HepG2 (cell line): ENCODE measurements around the gene STK39. TPM values are rescaled to one million over a fixed set of nuclear protein-coding genes. Genes with fewer than 3 reads are reported as not detected.

Experiments
- ATAC-seq: fragments of 200-7000 bp; cut with Tn5 transposase; 3 replicates; pipeline ENCODE4 v1.9.1; 2020; ENCODE audit warnings: mild to moderate bottlenecking, moderate library complexity
- BruUV-seq: library from RNA; stranded (reverse); fragments of 400-500 nt; replicated peaks from 2 replicates; lab custom pipeline; 2021; lab: Mats Ljungman, UMichigan
- CTCF ChIA-PET: fragments of 300-600 bp; formaldehyde crosslinking; extraction: SDS; loops from one replicate; lab custom pipeline; 2021; ENCODE audit warnings: low total read pairs, inconsistent platforms, low intra/inter-chr PET ratio; lab: Yijun Ruan, JAX
- POLR2A ChIA-PET: fragments of 350-600 bp; sonication (Branson Sonifier 250); formaldehyde crosslinking; loops from one replicate; lab custom pipeline; 2020; ENCODE audit warnings: antibody characterized with exemption, inconsistent platforms; lab: Yijun Ruan, JAX
- DNase-seq: peaks from one replicate; pipeline ENCODE4 v3.0.0-alpha.2; 2015; ENCODE audit warnings: low spot score
- FAIRE-seq: peaks from 3 replicates; lab custom pipeline; 2011; peaks lifted over from hg19 to GRCh38; lab: Jason Lieb, UNC
- H2AFZ ChIP-seq: one replicate; pipeline ENCODE4 v1.6.1; 2011; ENCODE audit warnings: low read length, inconsistent platforms
- H3K27ac ChIP-seq: fragments of 300-600 bp; 3 replicates; pipeline ENCODE4 v1.8.0; 2011; ENCODE audit warnings: mixed run types, mild to moderate bottlenecking, mixed read lengths, low read length, inconsistent platforms; ENCODE audit not compliant: insufficient read depth; ENCODE audit errors: extremely low read length
- H3K27me3 ChIP-seq, 2 experiments: fragments of 200-600 bp in 1 of 2; 2 replicates in 1 of 2; 3 replicates in 1 of 2; pipeline versions ENCODE4 v1.6.0 to v1.8.0; 2011; ENCODE audit warnings: low read length in 2 of 2, mild to moderate bottlenecking in 2 of 2, moderate library complexity in 2 of 2, inconsistent platforms in 1 of 2; ENCODE audit not compliant: insufficient read depth in 2 of 2, control insufficient read depth in 1 of 2
- H3K36me3 ChIP-seq, 2 experiments: fragments of 200-600 bp in 1 of 2; replicated peaks in 1 of 2; 2 replicates in 1 of 2; 3 replicates in 1 of 2; pipeline versions ENCODE4 v1.5.1 to v1.8.0; 2011; ENCODE audit warnings: low read length in 2 of 2, inconsistent platforms in 1 of 2; ENCODE audit not compliant: insufficient read depth in 2 of 2, control insufficient read depth in 1 of 2
- H3K4me1 ChIP-seq: 2 replicates; pipeline ENCODE4 v1.5.1; 2012; ENCODE audit warnings: low read length, inconsistent platforms; ENCODE audit not compliant: insufficient read depth
- H3K4me2 ChIP-seq: 2 replicates; pipeline ENCODE4 v1.6.0; 2011; ENCODE audit warnings: low read depth, low read length, inconsistent platforms
- H3K4me3 ChIP-seq, 3 experiments: fragments of 200-600 bp in 1 of 3; sonication (generic), shearing (Covaris generic) in 1 of 3; replicated peaks in 1 of 3; 2 replicates each; pipeline ENCODE4 v1.5.1; 2011 to 2016; ENCODE audit warnings: low read length in 3 of 3, inconsistent platforms in 2 of 3, low read depth in 2 of 3, mild to moderate bottlenecking in 2 of 3, control low read depth in 1 of 3, mixed read lengths in 1 of 3; ENCODE audit not compliant: insufficient read depth in 1 of 3
- H3K79me2 ChIP-seq: one replicate; pipeline ENCODE4 v1.6.1; 2011; ENCODE audit warnings: low read length, inconsistent platforms; ENCODE audit not compliant: insufficient read depth
- H3K9ac ChIP-seq: 2 replicates; pipeline ENCODE4 v1.6.0; 2011; ENCODE audit warnings: mild to moderate bottlenecking, low read depth, low read length, inconsistent platforms; ENCODE audit not compliant: insufficient read depth
- H3K9me3 ChIP-seq: 2 replicates; pipeline ENCODE4 v1.5.1; 2012; ENCODE audit warnings: mild to moderate bottlenecking, low read length
- H4K20me1 ChIP-seq: 2 replicates; pipeline ENCODE4 v1.6.0; 2011; ENCODE audit warnings: inconsistent platforms, mild to moderate bottlenecking, low read length, moderate library complexity; ENCODE audit not compliant: insufficient read depth
- FOXJ3 ChIP-seq: sonication (generic); formaldehyde crosslinking; IDR thresholded peaks from 2 replicates; pipeline ENCODE4 v1.4.0; 2020; ENCODE audit warnings: missing genetic modification reagents, mild to moderate bottlenecking, borderline replicate concordance
- KAT8 ChIP-seq: IDR thresholded peaks from 2 replicates; pipeline ENCODE4 v1.6.1; 2016; ENCODE audit warnings: missing genetic modification reagents, missing compliant biosample characterization
- SETDB1 ChIP-seq: sonication (generic); formaldehyde crosslinking; IDR thresholded peaks from 2 replicates; pipeline ENCODE4 v1.5.1; 2020; ENCODE audit warnings: missing genetic modification reagents, mild to moderate bottlenecking, borderline replicate concordance
- SOX5 ChIP-seq: IDR thresholded peaks from 2 replicates; pipeline ENCODE4 v1.6.1; 2016; ENCODE audit warnings: borderline replicate concordance
- ZFY ChIP-seq: sonication (generic); formaldehyde crosslinking; IDR thresholded peaks from 2 replicates; pipeline ENCODE4 v1.4.0; 2020; ENCODE audit warnings: missing genetic modification reagents
- ZNF432 ChIP-seq: sonication (generic); formaldehyde crosslinking; IDR thresholded peaks from 2 replicates; pipeline ENCODE4 v1.5.0; 2020; ENCODE audit warnings: missing genetic modification reagents, mild to moderate bottlenecking, borderline replicate concordance
- ZNF777 ChIP-seq: sonication (generic); formaldehyde crosslinking; IDR thresholded peaks from 2 replicates; pipeline ENCODE4 v1.4.0; 2020; ENCODE audit warnings: missing genetic modification reagents
- WGBS: methylation state at CpG from one replicate; pipeline ENCODE4 v1.1.6; 2017; ENCODE audit warnings: low lambda C conversion rate; 5-methylcytosine and 5-hydroxymethylcytosine counted together
- in situ Hi-C: cut with HindIII; loops from 2 replicates; pipeline ENCODE4 v1.10.0; 2017; ENCODE audit warnings: low pct_unique_long_range_greater_than_20kb; ENCODE audit not compliant: extremely low pct_ligation_motif_present
- intact Hi-C: fragments of 100-400 bp; cut with micrococcal nuclease; formaldehyde crosslinking; loops from one replicate; pipeline ENCODE4 v1.10.0; 2022; ENCODE audit not compliant: unreplicated experiment
- polyA plus RNA-seq, 8 experiments: library from polyadenylated mRNA; depleted of rRNA in 3 of 8; stranded (reverse) in 7 of 8; unstranded in 1 of 8; fragments of >200 nt; fragmentation: Illumina TruSeq in 4 of 8; extraction: Trizol in 4 of 8; gene quantifications; 2 replicates each; pipeline versions ENCODE4 v1.2.1 to v1.2.3, GENCODE V29; 2011 to 2016; ENCODE audit warnings: low read depth in 4 of 8, missing spikeins in 1 of 8, mixed read lengths in 1 of 8; ENCODE audit not compliant: insufficient read depth in 1 of 8
- total RNA-seq, 5 experiments: library from RNA; depleted of rRNA; stranded (reverse); fragments of >200 nt; fragmentation: Illumina TruSeq; extraction: Trizol; gene quantifications; 2 replicates each; pipeline ENCODE4 v1.2.3, GENCODE V29; 2016; ENCODE audit warnings: low read depth in 1 of 5
- TF ChIP-seq, protein P1 (sequence below): sonication (generic); formaldehyde crosslinking; IDR thresholded peaks from 2 replicates; pipeline ENCODE4 v1.5.1; 2020; ENCODE audit warnings: mild to moderate bottlenecking, moderate library complexity, missing genetic modification reagents
- TF ChIP-seq, protein P2 (sequence below): sonication (generic); formaldehyde crosslinking; IDR thresholded peaks from 2 replicates; pipeline ENCODE4 v1.8.1; 2023; ENCODE audit warnings: mild to moderate bottlenecking, missing genetic modification reagents
- TF ChIP-seq, protein P3 (sequence below): sonication (generic); formaldehyde crosslinking; IDR thresholded peaks from 2 replicates; pipeline ENCODE4 v1.8.0; 2022; ENCODE audit warnings: mild to moderate bottlenecking, missing genetic modification reagents, moderate library complexity
- TF ChIP-seq, protein P4 (sequence below): sonication (generic); formaldehyde crosslinking; IDR thresholded peaks from 2 replicates; pipeline ENCODE4 v1.4.0; 2020; ENCODE audit warnings: missing genetic modification reagents, borderline replicate concordance

STK39 gene
- total and polyA plus RNA-seq, 2 of the 13 experiments (the other 11 are each of a cell fraction or from before 2014, with no cell fraction given) = 27.3 to 38.4 TPM

DNA sequence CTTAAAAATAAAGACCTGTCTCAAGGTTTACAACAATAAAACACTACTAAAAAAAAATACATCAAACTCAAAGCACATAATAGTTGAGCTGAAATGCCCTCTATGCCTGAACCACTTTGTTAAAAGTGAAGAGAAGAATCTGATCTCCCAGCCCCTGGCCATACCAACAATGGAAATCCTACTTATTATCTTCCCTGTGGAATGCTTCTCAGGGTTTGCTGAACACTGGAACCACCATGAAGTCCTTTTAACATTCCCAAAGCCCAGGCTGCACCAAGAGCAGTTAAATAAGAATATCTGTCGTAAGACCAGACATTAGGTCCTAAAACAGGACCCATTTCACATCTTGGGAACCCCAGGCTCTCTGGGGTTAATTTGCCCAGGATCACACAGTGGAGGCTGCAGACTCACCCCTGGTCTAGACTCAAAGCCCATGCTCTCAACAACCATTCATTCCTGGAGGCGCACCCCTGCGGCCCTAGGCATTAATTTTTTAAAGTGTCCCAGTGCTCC is 285.8 kb downstream of the STK39 start:
- Histone ChIP-seq H3K4me2 (no peak overlapping the region), H3K9me3 (no peaks in the 10 kb centered on the region), H4K20me1 (no peaks in the 10 kb centered on the region), H3K4me3 (no peak overlapping the region), H3K79me2 (no peaks in the 10 kb centered on the region), H3K27me3 (no peaks in the 10 kb centered on the region), H3K36me3 (peaks cover 5 to 30% of the 10 kb centered on the region in 2 experiments), H3K27ac (no peak overlapping the region), H2AFZ (no peak overlapping the region), H3K9ac (no peak overlapping the region), H3K4me1 (no peaks in the 10 kb centered on the region)
- POLR2A ChIA-PET = no interaction called here
- no TSS peak for BruUV-seq
- DNase-seq (no peak), FAIRE-seq (no peak), ATAC-seq (no peak)
- in situ Hi-C loops (no loop called here), intact Hi-C loops (no loop called here)
- CTCF ChIA-PET = no interaction called here
- TF ChIP-seq, protein P1, sequence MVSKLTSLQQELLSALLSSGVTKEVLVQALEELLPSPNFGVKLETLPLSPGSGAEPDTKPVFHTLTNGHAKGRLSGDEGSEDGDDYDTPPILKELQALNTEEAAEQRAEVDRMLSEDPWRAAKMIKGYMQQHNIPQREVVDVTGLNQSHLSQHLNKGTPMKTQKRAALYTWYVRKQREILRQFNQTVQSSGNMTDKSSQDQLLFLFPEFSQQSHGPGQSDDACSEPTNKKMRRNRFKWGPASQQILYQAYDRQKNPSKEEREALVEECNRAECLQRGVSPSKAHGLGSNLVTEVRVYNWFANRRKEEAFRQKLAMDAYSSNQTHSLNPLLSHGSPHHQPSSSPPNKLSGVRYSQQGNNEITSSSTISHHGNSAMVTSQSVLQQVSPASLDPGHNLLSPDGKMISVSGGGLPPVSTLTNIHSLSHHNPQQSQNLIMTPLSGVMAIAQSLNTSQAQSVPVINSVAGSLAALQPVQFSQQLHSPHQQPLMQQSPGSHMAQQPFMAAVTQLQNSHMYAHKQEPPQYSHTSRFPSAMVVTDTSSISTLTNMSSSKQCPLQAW (CRISPR knock-in tag) = no peak
- TF ChIP-seq, protein P2, sequence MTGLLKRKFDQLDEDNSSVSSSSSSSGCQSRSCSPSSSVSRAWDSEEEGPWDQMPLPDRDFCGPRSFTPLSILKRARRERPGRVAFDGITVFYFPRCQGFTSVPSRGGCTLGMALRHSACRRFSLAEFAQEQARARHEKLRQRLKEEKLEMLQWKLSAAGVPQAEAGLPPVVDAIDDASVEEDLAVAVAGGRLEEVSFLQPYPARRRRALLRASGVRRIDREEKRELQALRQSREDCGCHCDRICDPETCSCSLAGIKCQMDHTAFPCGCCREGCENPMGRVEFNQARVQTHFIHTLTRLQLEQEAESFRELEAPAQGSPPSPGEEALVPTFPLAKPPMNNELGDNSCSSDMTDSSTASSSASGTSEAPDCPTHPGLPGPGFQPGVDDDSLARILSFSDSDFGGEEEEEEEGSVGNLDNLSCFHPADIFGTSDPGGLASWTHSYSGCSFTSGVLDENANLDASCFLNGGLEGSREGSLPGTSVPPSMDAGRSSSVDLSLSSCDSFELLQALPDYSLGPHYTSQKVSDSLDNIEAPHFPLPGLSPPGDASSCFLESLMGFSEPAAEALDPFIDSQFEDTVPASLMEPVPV (CRISPR knock-in tag) = no peak
- TF ChIP-seq FOXJ3 (CRISPR knock-in tag) = no peak
- TF ChIP-seq ZNF432 (CRISPR knock-in tag) = no peak
- TF ChIP-seq, protein P3, sequence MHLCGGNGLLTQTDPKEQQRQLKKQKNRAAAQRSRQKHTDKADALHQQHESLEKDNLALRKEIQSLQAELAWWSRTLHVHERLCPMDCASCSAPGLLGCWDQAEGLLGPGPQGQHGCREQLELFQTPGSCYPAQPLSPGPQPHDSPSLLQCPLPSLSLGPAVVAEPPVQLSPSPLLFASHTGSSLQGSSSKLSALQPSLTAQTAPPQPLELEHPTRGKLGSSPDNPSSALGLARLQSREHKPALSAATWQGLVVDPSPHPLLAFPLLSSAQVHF (CRISPR knock-in tag) = no peak
- no peak for TF ChIP-seq KAT8 (CRISPR knock-in tag)
- TF ChIP-seq SETDB1 (CRISPR knock-in tag) = no peak
- TF ChIP-seq SOX5 (CRISPR knock-in tag) = no peak
- TF ChIP-seq ZNF777 = no peak
- no peak for TF ChIP-seq ZFY
- TF ChIP-seq, protein P4, sequence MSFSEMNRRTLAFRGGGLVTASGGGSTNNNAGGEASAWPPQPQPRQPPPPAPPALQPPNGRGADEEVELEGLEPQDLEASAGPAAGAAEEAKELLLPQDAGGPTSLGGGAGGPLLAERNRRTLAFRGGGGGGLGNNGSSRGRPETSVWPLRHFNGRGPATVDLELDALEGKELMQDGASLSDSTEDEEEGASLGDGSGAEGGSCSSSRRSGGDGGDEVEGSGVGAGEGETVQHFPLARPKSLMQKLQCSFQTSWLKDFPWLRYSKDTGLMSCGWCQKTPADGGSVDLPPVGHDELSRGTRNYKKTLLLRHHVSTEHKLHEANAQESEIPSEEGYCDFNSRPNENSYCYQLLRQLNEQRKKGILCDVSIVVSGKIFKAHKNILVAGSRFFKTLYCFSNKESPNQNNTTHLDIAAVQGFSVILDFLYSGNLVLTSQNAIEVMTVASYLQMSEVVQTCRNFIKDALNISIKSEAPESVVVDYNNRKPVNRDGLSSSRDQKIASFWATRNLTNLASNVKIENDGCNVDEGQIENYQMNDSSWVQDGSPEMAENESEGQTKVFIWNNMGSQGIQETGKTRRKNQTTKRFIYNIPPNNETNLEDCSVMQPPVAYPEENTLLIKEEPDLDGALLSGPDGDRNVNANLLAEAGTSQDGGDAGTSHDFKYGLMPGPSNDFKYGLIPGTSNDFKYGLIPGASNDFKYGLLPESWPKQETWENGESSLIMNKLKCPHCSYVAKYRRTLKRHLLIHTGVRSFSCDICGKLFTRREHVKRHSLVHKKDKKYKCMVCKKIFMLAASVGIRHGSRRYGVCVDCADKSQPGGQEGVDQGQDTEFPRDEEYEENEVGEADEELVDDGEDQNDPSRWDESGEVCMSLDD (CRISPR knock-in tag) = no peak
- 94% methylated on average over 3 of the region's 3 CpGs for WGBS
